K562 (cell line): Measurements from ENCODE around the gene BSPRY. TPM values are rescaled to one million over a fixed set of nuclear protein-coding genes. Genes with fewer than 3 reads are reported as not detected.

Experiments used
- BACH1 ChIP-seq: fragments of 200-800 bp; sonication (Bioruptor generic); IDR thresholded peaks from 2 replicates; pipeline ENCODE4 v1.6.1; 2016; ENCODE audit warnings: missing genetic modification characterization, missing compliant biosample characterization
- GATAD2B ChIP-seq: fragments of 450-650 bp; IDR thresholded peaks from 2 replicates; pipeline ENCODE4 v1.6.1; 2017; ENCODE audit warnings: mild to moderate bottlenecking, borderline replicate concordance
- HDAC1 ChIP-seq, 2 experiments: fragments of 450-650 bp; IDR thresholded peaks; 2 replicates each; pipeline ENCODE4 v1.6.1; 2016 to 2017; ENCODE audit warnings: inconsistent platforms in 1 of 2, mild to moderate bottlenecking in 1 of 2, moderate library complexity in 1 of 2
- HDAC3 ChIP-seq: fragments of 450-650 bp; IDR thresholded peaks from 2 replicates; pipeline ENCODE4 v1.6.1; 2018; ENCODE audit warnings: borderline replicate concordance, mild to moderate bottlenecking, moderate library complexity; ENCODE audit not compliant: partially characterized antibody
- JUND ChIP-seq, 2 experiments: IDR thresholded peaks; 2 replicates in 1 of 2; 3 replicates in 1 of 2; pipeline ENCODE4 v1.6.1; 2011; ENCODE audit warnings: borderline replicate concordance in 2 of 2, low read depth in 2 of 2, low read length in 2 of 2, improper control_type of control experiment in 1 of 2, missing biosample characterization in 1 of 2, missing genetic modification characterization in 1 of 2, missing genetic modification reagents in 1 of 2
- KDM1A ChIP-seq, 2 experiments: fragments of 450-650 bp; IDR thresholded peaks; 2 replicates each; pipeline ENCODE4 v1.6.1; 2016; ENCODE audit warnings: mild to moderate bottlenecking in 2 of 2
- MCM3 ChIP-seq: fragments of 450-650 bp; IDR thresholded peaks from 2 replicates; pipeline ENCODE4 v1.6.1; 2016
- MEIS2 ChIP-seq: fragments of 450-650 bp; IDR thresholded peaks from 2 replicates; pipeline ENCODE4 v1.6.1; 2014; ENCODE audit warnings: mild to moderate bottlenecking; ENCODE audit not compliant: partially characterized antibody
- NFE2L1 ChIP-seq: fragments of 450-650 bp; IDR thresholded peaks from 2 replicates; pipeline ENCODE4 v1.6.1; 2016; ENCODE audit warnings: missing genetic modification characterization, low read depth, mild to moderate bottlenecking, missing compliant biosample characterization, moderate library complexity, borderline replicate concordance
- SETDB1 ChIP-seq: IDR thresholded peaks from one replicate; pipeline ENCODE4 v1.6.1; 2012; ENCODE audit warnings: low read length, control low read depth, inconsistent platforms
- TAF9B ChIP-seq: fragments of 450-650 bp; IDR thresholded peaks from 2 replicates; pipeline ENCODE4 v1.6.1; 2018; ENCODE audit warnings: mild to moderate bottlenecking; ENCODE audit not compliant: partially characterized antibody
- ZNF561 ChIP-seq: fragments of 450-650 bp; formaldehyde crosslinking; conservative IDR thresholded peaks from 2 replicates; pipeline ENCODE4 v1.4.0; 2020; ENCODE audit warnings: mild to moderate bottlenecking, moderate library complexity
- ZNF785 ChIP-seq: fragments of 250-450 bp; sonication (Bioruptor Pico); IDR thresholded peaks from 2 replicates; pipeline ENCODE4 v1.4.0; 2020; ENCODE audit warnings: mild to moderate bottlenecking
- ZSCAN29 ChIP-seq: fragments of 450-650 bp; IDR thresholded peaks from 2 replicates; pipeline ENCODE4 v1.6.1; 2017
- polyA plus RNA-seq, 8 experiments: library from polyadenylated mRNA; depleted of rRNA in 4 of 8; stranded (reverse) in 5 of 8; unstranded in 3 of 8; fragments of >200 nt; fragmentation: Nextera tagmentation in 2 of 8; fragmentation: Illumina TruSeq in 1 of 8; extraction: Ambion mirVana in 2 of 8; extraction: Trizol in 1 of 8; gene quantifications; 2 replicates each; pipeline versions ENCODE4 v1.2.1 to v1.2.3, GENCODE V29; 2011 to 2014; ENCODE audit warnings: inconsistent platforms in 1 of 8, missing spikeins in 1 of 8
- total RNA-seq, 7 experiments: library from RNA; depleted of rRNA in 6 of 7; stranded (reverse); fragments of >200 nt in 6 of 7; fragmentation: Illumina TruSeq in 2 of 7; extraction: Trizol in 2 of 7; gene quantifications; 2 replicates each; pipeline versions ENCODE4 v1.2.1 to v1.2.3, GENCODE V29; 2011 to 2021; ENCODE audit warnings: low replicate concordance in 1 of 7
- TF ChIP-seq, protein P1 (sequence below), 2 experiments: fragments of 150-350 bp in 1 of 2; IDR thresholded peaks; 2 replicates each; pipeline ENCODE4 v1.6.1; 2012 to 2016; ENCODE audit warnings: low read depth in 2 of 2, low read length in 2 of 2, mild to moderate bottlenecking in 1 of 2, moderate library complexity in 1 of 2
- TF ChIP-seq, protein P2 (sequence below): fragments of 450-650 bp; conservative IDR thresholded peaks from 2 replicates; pipeline ENCODE4 v1.6.1; 2016; ENCODE audit warnings: missing genetic modification characterization, low read depth, mild to moderate bottlenecking, missing compliant biosample characterization, moderate library complexity
- TF ChIP-seq, protein P3 (sequence below): fragments of 450-650 bp; formaldehyde crosslinking; IDR thresholded peaks from 2 replicates; pipeline ENCODE4 v1.4.0; 2022; ENCODE audit warnings: mild to moderate bottlenecking, moderate library complexity
- TF ChIP-seq, protein P4 (sequence below): sonication (generic); formaldehyde crosslinking; IDR thresholded peaks from 2 replicates; pipeline ENCODE4 v1.8.1; 2023; ENCODE audit warnings: mild to moderate bottlenecking, missing genetic modification reagents
- TF ChIP-seq, protein P5 (sequence below): fragments of 450-650 bp; IDR thresholded peaks from 2 replicates; pipeline ENCODE4 v1.6.1; 2018; ENCODE audit warnings: mild to moderate bottlenecking, low read depth; ENCODE audit not compliant: partially characterized antibody

BSPRY gene
- total and polyA plus RNA-seq, 9 of the 15 experiments (the other 6 are each of a cell fraction or from before 2014, with no cell fraction given), result 0.07 to 0.67 (median 0.18) TPM

DNA sequence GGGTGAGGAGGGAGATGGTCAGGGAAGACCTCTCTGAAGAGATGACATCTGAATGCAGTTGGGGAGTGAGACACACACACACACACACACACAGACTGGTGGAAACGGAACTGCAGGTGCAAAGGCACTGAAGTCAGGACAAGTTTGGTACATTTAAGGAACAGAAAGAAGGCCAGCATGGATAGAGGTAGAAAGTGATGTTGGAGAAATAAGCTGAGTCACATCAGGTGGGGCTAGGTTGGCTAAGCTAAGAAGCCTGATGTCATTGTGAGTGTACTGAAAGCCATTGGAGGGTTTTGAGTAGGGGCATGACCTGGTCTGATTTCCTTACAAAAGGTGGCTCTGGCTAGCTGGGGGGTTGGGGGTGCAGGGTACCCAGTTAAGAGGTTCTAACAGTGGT is 3.1 kb downstream of the BSPRY start (continued):
- TF ChIP-seq, protein P1, sequence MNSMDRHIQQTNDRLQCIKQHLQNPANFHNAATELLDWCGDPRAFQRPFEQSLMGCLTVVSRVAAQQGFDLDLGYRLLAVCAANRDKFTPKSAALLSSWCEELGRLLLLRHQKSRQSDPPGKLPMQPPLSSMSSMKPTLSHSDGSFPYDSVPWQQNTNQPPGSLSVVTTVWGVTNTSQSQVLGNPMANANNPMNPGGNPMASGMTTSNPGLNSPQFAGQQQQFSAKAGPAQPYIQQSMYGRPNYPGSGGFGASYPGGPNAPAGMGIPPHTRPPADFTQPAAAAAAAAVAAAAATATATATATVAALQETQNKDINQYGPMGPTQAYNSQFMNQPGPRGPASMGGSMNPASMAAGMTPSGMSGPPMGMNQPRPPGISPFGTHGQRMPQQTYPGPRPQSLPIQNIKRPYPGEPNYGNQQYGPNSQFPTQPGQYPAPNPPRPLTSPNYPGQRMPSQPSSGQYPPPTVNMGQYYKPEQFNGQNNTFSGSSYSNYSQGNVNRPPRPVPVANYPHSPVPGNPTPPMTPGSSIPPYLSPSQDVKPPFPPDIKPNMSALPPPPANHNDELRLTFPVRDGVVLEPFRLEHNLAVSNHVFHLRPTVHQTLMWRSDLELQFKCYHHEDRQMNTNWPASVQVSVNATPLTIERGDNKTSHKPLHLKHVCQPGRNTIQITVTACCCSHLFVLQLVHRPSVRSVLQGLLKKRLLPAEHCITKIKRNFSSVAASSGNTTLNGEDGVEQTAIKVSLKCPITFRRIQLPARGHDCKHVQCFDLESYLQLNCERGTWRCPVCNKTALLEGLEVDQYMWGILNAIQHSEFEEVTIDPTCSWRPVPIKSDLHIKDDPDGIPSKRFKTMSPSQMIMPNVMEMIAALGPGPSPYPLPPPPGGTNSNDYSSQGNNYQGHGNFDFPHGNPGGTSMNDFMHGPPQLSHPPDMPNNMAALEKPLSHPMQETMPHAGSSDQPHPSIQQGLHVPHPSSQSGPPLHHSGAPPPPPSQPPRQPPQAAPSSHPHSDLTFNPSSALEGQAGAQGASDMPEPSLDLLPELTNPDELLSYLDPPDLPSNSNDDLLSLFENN (IDR thresholded peaks at IDR 0.05; ENCODE audit: low read depth in 2 of 2, low read length in 2 of 2), result no peak
- TF ChIP-seq SETDB1 (no peak), ZSCAN29 (no peak), BACH1 (no peak; the same call in 1 of the 2 replicates), GATAD2B (no peak), MCM3 (no peak), KDM1A (IDR thresholded peaks at IDR 0.05) (no peak), MEIS2 (no peak), ZNF561 (CRISPR knock-in tag) (no peak), ZNF785 (CRISPR knock-in tag) (no peak), HDAC1 (IDR thresholded peaks at IDR 0.05) (no peak), HDAC3 (no peak), TAF9B (no peak), NFE2L1 (tag) (peak; percentile 65; the same call in 1 of the 2 replicates), JUND (IDR thresholded peaks at IDR 0.05; ENCODE audit: borderline replicate concordance, low read depth, low read length) (peak; percentile 37; the same call in 1 of the 2 replicates), JUND (tag; IDR thresholded peaks at IDR 0.05; ENCODE audit: borderline replicate concordance, low read depth, low read length) (no peak)
- TF ChIP-seq, protein P2, sequence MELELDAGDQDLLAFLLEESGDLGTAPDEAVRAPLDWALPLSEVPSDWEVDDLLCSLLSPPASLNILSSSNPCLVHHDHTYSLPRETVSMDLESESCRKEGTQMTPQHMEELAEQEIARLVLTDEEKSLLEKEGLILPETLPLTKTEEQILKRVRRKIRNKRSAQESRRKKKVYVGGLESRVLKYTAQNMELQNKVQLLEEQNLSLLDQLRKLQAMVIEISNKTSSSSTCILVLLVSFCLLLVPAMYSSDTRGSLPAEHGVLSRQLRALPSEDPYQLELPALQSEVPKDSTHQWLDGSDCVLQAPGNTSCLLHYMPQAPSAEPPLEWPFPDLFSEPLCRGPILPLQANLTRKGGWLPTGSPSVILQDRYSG (tag), result no peak
- TF ChIP-seq, protein P3, sequence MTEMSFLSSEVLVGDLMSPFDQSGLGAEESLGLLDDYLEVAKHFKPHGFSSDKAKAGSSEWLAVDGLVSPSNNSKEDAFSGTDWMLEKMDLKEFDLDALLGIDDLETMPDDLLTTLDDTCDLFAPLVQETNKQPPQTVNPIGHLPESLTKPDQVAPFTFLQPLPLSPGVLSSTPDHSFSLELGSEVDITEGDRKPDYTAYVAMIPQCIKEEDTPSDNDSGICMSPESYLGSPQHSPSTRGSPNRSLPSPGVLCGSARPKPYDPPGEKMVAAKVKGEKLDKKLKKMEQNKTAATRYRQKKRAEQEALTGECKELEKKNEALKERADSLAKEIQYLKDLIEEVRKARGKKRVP (CRISPR knock-in tag), result no peak
- TF ChIP-seq, protein P4, sequence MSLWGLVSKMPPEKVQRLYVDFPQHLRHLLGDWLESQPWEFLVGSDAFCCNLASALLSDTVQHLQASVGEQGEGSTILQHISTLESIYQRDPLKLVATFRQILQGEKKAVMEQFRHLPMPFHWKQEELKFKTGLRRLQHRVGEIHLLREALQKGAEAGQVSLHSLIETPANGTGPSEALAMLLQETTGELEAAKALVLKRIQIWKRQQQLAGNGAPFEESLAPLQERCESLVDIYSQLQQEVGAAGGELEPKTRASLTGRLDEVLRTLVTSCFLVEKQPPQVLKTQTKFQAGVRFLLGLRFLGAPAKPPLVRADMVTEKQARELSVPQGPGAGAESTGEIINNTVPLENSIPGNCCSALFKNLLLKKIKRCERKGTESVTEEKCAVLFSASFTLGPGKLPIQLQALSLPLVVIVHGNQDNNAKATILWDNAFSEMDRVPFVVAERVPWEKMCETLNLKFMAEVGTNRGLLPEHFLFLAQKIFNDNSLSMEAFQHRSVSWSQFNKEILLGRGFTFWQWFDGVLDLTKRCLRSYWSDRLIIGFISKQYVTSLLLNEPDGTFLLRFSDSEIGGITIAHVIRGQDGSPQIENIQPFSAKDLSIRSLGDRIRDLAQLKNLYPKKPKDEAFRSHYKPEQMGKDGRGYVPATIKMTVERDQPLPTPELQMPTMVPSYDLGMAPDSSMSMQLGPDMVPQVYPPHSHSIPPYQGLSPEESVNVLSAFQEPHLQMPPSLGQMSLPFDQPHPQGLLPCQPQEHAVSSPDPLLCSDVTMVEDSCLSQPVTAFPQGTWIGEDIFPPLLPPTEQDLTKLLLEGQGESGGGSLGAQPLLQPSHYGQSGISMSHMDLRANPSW (CRISPR knock-in tag), result no peak
- TF ChIP-seq, protein P5, sequence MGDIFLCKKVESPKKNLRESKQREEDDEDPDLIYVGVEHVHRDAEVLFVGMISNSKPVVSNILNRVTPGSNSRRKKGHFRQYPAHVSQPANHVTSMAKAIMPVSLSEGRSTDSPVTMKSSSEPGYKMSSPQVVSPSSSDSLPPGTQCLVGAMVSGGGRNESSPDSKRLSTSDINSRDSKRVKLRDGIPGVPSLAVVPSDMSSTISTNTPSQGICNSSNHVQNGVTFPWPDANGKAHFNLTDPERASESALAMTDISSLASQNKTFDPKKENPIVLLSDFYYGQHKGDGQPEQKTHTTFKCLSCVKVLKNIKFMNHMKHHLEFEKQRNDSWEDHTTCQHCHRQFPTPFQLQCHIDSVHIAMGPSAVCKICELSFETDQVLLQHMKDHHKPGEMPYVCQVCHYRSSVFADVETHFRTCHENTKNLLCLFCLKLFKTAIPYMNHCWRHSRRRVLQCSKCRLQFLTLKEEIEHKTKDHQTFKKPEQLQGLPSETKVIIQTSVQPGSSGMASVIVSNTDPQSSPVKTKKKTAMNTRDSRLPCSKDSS, result no peak
